Naive thymus-derived CD8-positive, alpha-beta T cell (primary cell): Measurements from ENCODE around the gene CTNNBL1. TPM values are rescaled to one million over a fixed set of nuclear protein-coding genes. Genes with fewer than 3 reads are reported as not detected.

Source experiments
- ATAC-seq, 2 donors: fragments of 150-1000 bp; cut with Tn5 transposase in 1 of 2; sonication (Bioruptor Pico), chemical (Tn5 transposase) in 1 of 2; 1 replicate in 1 of 2; 2 replicates in 1 of 2; pipeline ENCODE4 v1.10.0; 2021; ENCODE audit warnings: mild to moderate bottlenecking in 2 of 2, moderate library complexity in 2 of 2
- POLR2A ChIA-PET: fragments of 350-600 bp; sonication (Branson Sonifier 250); formaldehyde crosslinking; loops from one replicate; lab custom pipeline; 2021; ENCODE audit warnings: antibody characterized with exemption; lab: Charles Lee
- DNase-seq, 10 donors: peaks; one replicate each; pipeline versions ENCODE4 v3.0.0 to v3.0.0-alpha.2; 2020 to 2022
- H3K27ac Mint-ChIP-seq, 10 donors: one replicate each; pipeline ENCODE4 v1.8.0; 2020 to 2022; ENCODE audit warnings: mild to moderate bottlenecking in 10 of 10, mixed read lengths in 10 of 10, moderate library complexity in 4 of 10, inconsistent platforms in 1 of 10
- H3K27me3 Mint-ChIP-seq, 5 donors: one replicate each; pipeline ENCODE4 v1.8.0; 2021 to 2022; ENCODE audit warnings: mixed read lengths in 5 of 5
- H3K36me3 Mint-ChIP-seq, 3 donors: one replicate each; pipeline ENCODE4 v1.8.0; 2020 to 2022; ENCODE audit warnings: mixed read lengths in 3 of 3, mild to moderate bottlenecking in 2 of 3, inconsistent platforms in 1 of 3
- H3K4me1 Mint-ChIP-seq, 4 donors: one replicate each; pipeline ENCODE4 v1.8.0; 2021 to 2022; ENCODE audit warnings: mixed read lengths in 4 of 4
- H3K4me3 Mint-ChIP-seq, 10 donors: one replicate each; pipeline ENCODE4 v1.8.0; 2020 to 2022; ENCODE audit warnings: mild to moderate bottlenecking in 10 of 10, mixed read lengths in 10 of 10, moderate library complexity in 6 of 10, inconsistent platforms in 1 of 10
- H3K9me3 Mint-ChIP-seq, 9 donors: one replicate each; pipeline ENCODE4 v1.8.0; 2020 to 2022; ENCODE audit warnings: mixed read lengths in 9 of 9, mild to moderate bottlenecking in 3 of 9, inconsistent platforms in 1 of 9, moderate library complexity in 1 of 9
- polyA plus RNA-seq, 3 donors: library from polyadenylated mRNA; unstranded; fragments of 300-500 nt; fragmentation: Illumina TruSeq; gene quantifications; one replicate each; pipeline ENCODE4 v1.2.3, GENCODE V29; 2021
- total RNA-seq, 8 experiments: library from RNA in 2 of 8; stranded (reverse) in 2 of 8; gene quantifications; one replicate each; pipeline ENCODE4 v1.2.3 and lab custom pipeline; 2021 to 2026

Gene CTNNBL1
- total and polyA plus RNA-seq, 5 experiments from 2014 or later, result 46.9 to 95.8 (median 85.1) TPM

- ATAC-seq, result no peak
- no peak for DNase-seq
- peaks cover 0 to 4% (median 0%) of the 10 kb centered on the region in 9 donors for H3K9me3 Mint-ChIP-seq
- H3K27ac Mint-ChIP-seq, result peak overlapping the region in 2 of 10 donors; percentile 52 to 89
- POLR2A ChIA-PET, result no interaction called here
- H3K36me3 Mint-ChIP-seq, result peaks cover 0 to 8% (median 8%) of the 10 kb centered on the region in 3 donors
- H3K4me3 Mint-ChIP-seq, result peak overlapping the region in 9 of 10 donors; percentile 40 to 86 (median 77)
- peaks cover 41 to 85% (median 60%) of the 10 kb centered on the region in 5 donors for H3K27me3 Mint-ChIP-seq
- peaks cover 11 to 22% (median 14%) of the 10 kb centered on the region in 4 donors for H3K4me1 Mint-ChIP-seq
Measured at GRCh38 chr20:37904008-37904642, 210.3 kb downstream of the CTNNBL1 start.

- DNase-seq (no peak), ATAC-seq (no peak)
- POLR2A ChIA-PET, result no interaction called here
- H3K27ac Mint-ChIP-seq, result no peak overlapping the region
- peak overlapping the region in 3 of 10 donors; percentile 12 to 74 (median 18) for H3K4me3 Mint-ChIP-seq
- H3K36me3 Mint-ChIP-seq, result peaks cover 0 to 8% (median 8%) of the 10 kb centered on the region in 3 donors
- H3K27me3 Mint-ChIP-seq, result peaks cover 38 to 81% (median 55%) of the 10 kb centered on the region in 5 donors
- peaks cover 0 to 4% (median 0%) of the 10 kb centered on the region in 9 donors for H3K9me3 Mint-ChIP-seq
- peaks cover 11 to 22% (median 14%) of the 10 kb centered on the region in 4 donors for H3K4me1 Mint-ChIP-seq
Measured at GRCh38 chr20:37904845-37905373, 211.1 kb downstream of the CTNNBL1 start.

- Mint-ChIP-seq H3K27ac (peak overlapping the region in 1 of 10 donors; percentile 9), H3K27me3 (peaks cover 33 to 81% (median 52%) of the 10 kb centered on the region in 5 donors), H3K4me3 (no peak overlapping the region), H3K9me3 (peaks cover 0 to 4% (median 0%) of the 10 kb centered on the region in 9 donors), H3K36me3 (peaks cover 0 to 8% (median 7%) of the 10 kb centered on the region in 3 donors), H3K4me1 (peaks cover 11 to 21% (median 14%) of the 10 kb centered on the region in 4 donors)
- POLR2A ChIA-PET, result no interaction called here
- DNase-seq (no peak), ATAC-seq (no peak)
Measured at GRCh38 chr20:37905671-37906613, 212.1 kb downstream of the CTNNBL1 start.

GRCh38 chr20:37907330-37907676 lies 213.5 kb downstream of the CTNNBL1 start:
- DNase-seq, result no peak
- Mint-ChIP-seq H3K36me3 (peaks cover 0 to 5% (median 3%) of the 10 kb centered on the region in 3 donors), H3K27ac (no peak overlapping the region), H3K9me3 (peaks cover 0 to 3% (median 0%) of the 10 kb centered on the region in 9 donors), H3K4me3 (no peak overlapping the region), H3K27me3 (peaks cover 24 to 76% (median 48%) of the 10 kb centered on the region in 5 donors), H3K4me1 (peaks cover 6 to 17% (median 8%) of the 10 kb centered on the region in 4 donors)
- POLR2A ChIA-PET, result no interaction called here
- no peak for ATAC-seq

GRCh38 chr20:37907677-37908401 lies 214.0 kb downstream of the CTNNBL1 start:
- H3K4me3 Mint-ChIP-seq, result no peak overlapping the region
- H3K36me3 Mint-ChIP-seq, result peaks cover 0 to 5% (median 3%) of the 10 kb centered on the region in 3 donors
- POLR2A ChIA-PET, result no interaction called here
- no peak for DNase-seq
- peaks cover 4 to 21% (median 8%) of the 10 kb centered on the region in 4 donors for H3K4me1 Mint-ChIP-seq
- H3K27me3 Mint-ChIP-seq, result peaks cover 22 to 78% (median 50%) of the 10 kb centered on the region in 5 donors
- no peak for ATAC-seq
- H3K27ac Mint-ChIP-seq, result peak overlapping the region in 1 of 10 donors; percentile 40
- H3K9me3 Mint-ChIP-seq, result peaks cover 0 to 3% (median 0%) of the 10 kb centered on the region in 9 donors

- H3K27me3 Mint-ChIP-seq, result peaks cover 9 to 67% (median 41%) of the 10 kb centered on the region in 5 donors
- peaks cover 12 to 40% (median 14%) of the 10 kb centered on the region in 4 donors for H3K4me1 Mint-ChIP-seq
- DNase-seq (no peak), ATAC-seq (no peak)
- POLR2A ChIA-PET, result no interaction called here
- H3K36me3 Mint-ChIP-seq, result no peaks in the 10 kb centered on the region
- H3K4me3 Mint-ChIP-seq, result no peak overlapping the region
- no peaks in the 10 kb centered on the region for H3K9me3 Mint-ChIP-seq
- H3K27ac Mint-ChIP-seq, result no peak overlapping the region
Measured at GRCh38 chr20:37911261-37911660, 217.4 kb downstream of the CTNNBL1 start.

- H3K4me3 Mint-ChIP-seq, result peak overlapping the region in 1 of 10 donors; percentile 6
- peaks cover 12 to 46% (median 15%) of the 10 kb centered on the region in 4 donors for H3K4me1 Mint-ChIP-seq
- no peaks in the 10 kb centered on the region for H3K36me3 Mint-ChIP-seq
- no peaks in the 10 kb centered on the region for H3K9me3 Mint-ChIP-seq
- DNase-seq, result no peak
- POLR2A ChIA-PET, result no interaction called here
- H3K27me3 Mint-ChIP-seq, result peaks cover 10 to 64% (median 36%) of the 10 kb centered on the region in 5 donors
- H3K27ac Mint-ChIP-seq, result no peak overlapping the region
- ATAC-seq, result no peak
Measured at GRCh38 chr20:37911838-37912281, 218.0 kb downstream of the CTNNBL1 start.

- no peaks in the 10 kb centered on the region for H3K9me3 Mint-ChIP-seq
- DNase-seq (no peak), ATAC-seq (no peak)
- H3K27ac Mint-ChIP-seq, result peak overlapping the region in 1 of 10 donors; percentile 11
- no peaks in the 10 kb centered on the region for H3K36me3 Mint-ChIP-seq
- peaks cover 12 to 47% (median 17%) of the 10 kb centered on the region in 4 donors for H3K4me1 Mint-ChIP-seq
- no peak overlapping the region for H3K4me3 Mint-ChIP-seq
- peaks cover 10 to 61% (median 32%) of the 10 kb centered on the region in 5 donors for H3K27me3 Mint-ChIP-seq
- POLR2A ChIA-PET, result interaction anchor here (0.6 kb wide), 1 partner anchor 133 kb away, joined by 3 read pairs; no protein-coding TSS in a partner anchor
Measured at GRCh38 chr20:37912874-37913273, 219.0 kb downstream of the CTNNBL1 start.

- ATAC-seq, result no peak
- no peaks in the 10 kb centered on the region for H3K9me3 Mint-ChIP-seq
- POLR2A ChIA-PET, result no interaction called here
- H3K36me3 Mint-ChIP-seq, result no peaks in the 10 kb centered on the region
- DNase-seq, result no peak
- H3K27ac Mint-ChIP-seq, result peak overlapping the region in 6 of 10 donors; percentile 35 to 86 (median 64)
- peaks cover 11 to 47% (median 17%) of the 10 kb centered on the region in 4 donors for H3K4me1 Mint-ChIP-seq
- peaks cover 9 to 52% (median 31%) of the 10 kb centered on the region in 5 donors for H3K27me3 Mint-ChIP-seq
- peak overlapping the region in 7 of 10 donors; percentile 44 to 81 (median 69) for H3K4me3 Mint-ChIP-seq
Measured at GRCh38 chr20:37913567-37914366, 219.9 kb downstream of the CTNNBL1 start.

GRCh38 chr20:37914367-37914671 lies 220.5 kb downstream of the CTNNBL1 start:
- Mint-ChIP-seq H3K9me3 (no peaks in the 10 kb centered on the region), H3K36me3 (no peaks in the 10 kb centered on the region), H3K27ac (peak overlapping the region in 8 of 10 donors; percentile 10 to 87 (median 79)), H3K4me3 (peak overlapping the region in 9 of 10 donors; percentile 44 to 81 (median 69)), H3K27me3 (peaks cover 5 to 46% (median 25%) of the 10 kb centered on the region in 5 donors), H3K4me1 (peaks cover 10 to 47% (median 17%) of the 10 kb centered on the region in 4 donors)
- POLR2A ChIA-PET, result no interaction called here
- ATAC-seq (no peak), DNase-seq (no peak)
